ENCODE measurements around the gene VPS37B. TPM values are rescaled to one million over a fixed set of nuclear protein-coding genes. Genes with fewer than 3 reads are reported as not detected.

Gene VPS37B
- total and polyA plus RNA-seq, 10 of the 15 experiments (the other 5 are each of a cell fraction or from before 2014, with no cell fraction given), result 0.66 to 68.6 (median 39.6) TPM

- TF ChIP-seq NFIC (IDR thresholded peaks at IDR 0.05; ENCODE audit: low read depth, low read length), result peak; percentile 97
- TF ChIP-seq SUZ12 (IDR thresholded peaks at IDR 0.05; ENCODE audit: unreplicated experiment), result no peak
- peak; percentile 78; the same call in 1 of the 2 replicates for TF ChIP-seq MEF2A (IDR thresholded peaks at IDR 0.05; ENCODE audit: insufficient read depth, low read depth, low read length)
- 0 out of 2 replicates have a peak, but pooled peaks have one; percentile 51 for TF ChIP-seq TCF7 (IDR thresholded peaks at IDR 0.05; ENCODE audit: borderline replicate concordance)
- no peak for TF ChIP-seq IRF3 (IDR thresholded peaks at IDR 0.05)
- TF ChIP-seq REST (IDR thresholded peaks at IDR 0.05; ENCODE audit: low read depth, low read length), result no peak
- peak; percentile 39 for TF ChIP-seq SP1 (IDR thresholded peaks at IDR 0.05; ENCODE audit: low read depth, low read length)
- TF ChIP-seq, protein P1, sequence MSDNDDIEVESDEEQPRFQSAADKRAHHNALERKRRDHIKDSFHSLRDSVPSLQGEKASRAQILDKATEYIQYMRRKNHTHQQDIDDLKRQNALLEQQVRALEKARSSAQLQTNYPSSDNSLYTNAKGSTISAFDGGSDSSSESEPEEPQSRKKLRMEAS (IDR thresholded peaks at IDR 0.05; ENCODE audit: low read depth, low read length), result no peak
- TF ChIP-seq GABPA (IDR thresholded peaks at IDR 0.05; ENCODE audit: low read depth), result peak; percentile 57; the same call in 1 of the 2 replicates
- peak; percentile 80; the same call in 1 of the 2 replicates for TF ChIP-seq SPI1 (IDR thresholded peaks at IDR 0.05; ENCODE audit: borderline replicate concordance, insufficient read depth, low read depth, low read length)
- 0 out of 2 replicates have a peak, but pooled peaks have one; percentile 56 for TF ChIP-seq CHD2 (IDR thresholded peaks at IDR 0.05; ENCODE audit: borderline replicate concordance, low read depth, low read length)
- 0 out of 2 replicates have a peak, but pooled peaks have one; percentile 55 for TF ChIP-seq SMARCA5 (IDR thresholded peaks at IDR 0.05)
- peak; percentile 90 for TF ChIP-seq TBL1XR1 (IDR thresholded peaks at IDR 0.05; ENCODE audit: low read depth, low read length)
- TF ChIP-seq MTA3 (IDR thresholded peaks at IDR 0.05; ENCODE audit: borderline replicate concordance, low read length), result peak; percentile 93
- no peak for TF ChIP-seq HCFC1 (IDR thresholded peaks at IDR 0.05; ENCODE audit: low read length)
- no peak for TF ChIP-seq ZNF217 (IDR thresholded peaks at IDR 0.05)
- TF ChIP-seq HDAC2 (IDR thresholded peaks at IDR 0.05), result no peak
- TF ChIP-seq GATAD2B (conservative IDR thresholded peaks at IDR 0.05; ENCODE audit: low read depth), result peak; percentile 81
- TF ChIP-seq ZNF592 (IDR thresholded peaks at IDR 0.05), result no peak
Observed at GRCh38 chr12:122886851-122887818, 8.8 kb downstream of the VPS37B start (continued).

Data from GM12878 (cell line).